Endothelial cell of umbilical vein (primary cell): ENCODE measurements around the gene EVC. TPM values are rescaled to one million over a fixed set of nuclear protein-coding genes. Genes with fewer than 3 reads are reported as not detected.

Source experiments
- BruUV-seq: library from RNA; stranded (reverse); fragments of 400-500 nt; replicated peaks from 2 replicates; lab custom pipeline; 2021; lab: Mats Ljungman, UMichigan
- CTCF ChIA-PET: fragments of 300-600, 350-600 bp; sonication (Branson Sonifier 250); formaldehyde crosslinking; loops from one replicate; lab custom pipeline; 2021; ENCODE audit warnings: antibody characterized with exemption, inconsistent platforms; lab: Charles Lee
- POLR2A ChIA-PET: fragments of 300-600, 350-600 bp; sonication (Branson Sonifier 250); formaldehyde crosslinking; loops from one replicate; lab custom pipeline; 2021; ENCODE audit warnings: antibody characterized with exemption, inconsistent platforms; lab: Charles Lee
- DNase-seq: peaks from one replicate; pipeline ENCODE4 v3.0.0-alpha.2; 2011; ENCODE audit warnings: low read depth, low spot score
- FAIRE-seq: peaks from 2 replicates; lab custom pipeline; 2011; peaks lifted over from hg19 to GRCh38; lab: Jason Lieb, UNC
- H2AFZ ChIP-seq: 2 replicates; pipeline ENCODE4 v1.6.0; 2012; ENCODE audit warnings: low read depth, low read length, control low read depth, inconsistent platforms
- H3K27ac ChIP-seq: 2 replicates; pipeline ENCODE4 v1.5.1; 2011; ENCODE audit warnings: low read depth, mild to moderate bottlenecking, control low read depth, low read length, moderate library complexity; ENCODE audit not compliant: insufficient read depth
- H3K27me3 ChIP-seq, 2 experiments: 2 replicates each; pipeline versions ENCODE4 v1.6.0 to v1.6.1; 2011; ENCODE audit warnings: low read length in 2 of 2, mixed read lengths in 1 of 2; ENCODE audit not compliant: control insufficient read depth in 2 of 2, insufficient read depth in 2 of 2
- H3K36me3 ChIP-seq, 2 experiments: 2 replicates in 1 of 2; 3 replicates in 1 of 2; pipeline ENCODE4 v1.5.1; 2011; ENCODE audit warnings: low read length in 2 of 2, mild to moderate bottlenecking in 1 of 2, moderate library complexity in 1 of 2; ENCODE audit not compliant: control insufficient read depth in 2 of 2, insufficient read depth in 2 of 2; ENCODE audit errors: extremely low read depth in 1 of 2
- H3K4me1 ChIP-seq: 3 replicates; pipeline ENCODE4 v1.5.1; 2011; ENCODE audit warnings: mild to moderate bottlenecking, low read length; ENCODE audit not compliant: control insufficient read depth, insufficient read depth; ENCODE audit errors: extremely low read depth
- H3K4me2 ChIP-seq: 2 replicates; pipeline ENCODE4 v1.6.1; 2011; ENCODE audit warnings: low read length, control low read depth, mixed read lengths; ENCODE audit not compliant: insufficient read depth
- H3K4me3 ChIP-seq, 3 experiments: fragments of 200-600 bp in 1 of 3; sonication (generic), shearing (Covaris generic) in 1 of 3; replicated peaks in 1 of 3; 2 replicates each; pipeline ENCODE4 v1.5.1; 2011 to 2016; ENCODE audit warnings: control low read depth in 3 of 3, low read length in 3 of 3, mild to moderate bottlenecking in 2 of 3, inconsistent platforms in 1 of 3, low read depth in 1 of 3, moderate library complexity in 1 of 3; ENCODE audit not compliant: insufficient read depth in 1 of 3
- H3K79me2 ChIP-seq: 2 replicates; pipeline ENCODE4 v1.6.0; 2012; ENCODE audit warnings: low read length, inconsistent platforms; ENCODE audit not compliant: control insufficient read depth, insufficient read depth
- H3K9ac ChIP-seq: replicated peaks from 2 replicates; pipeline ENCODE3; 2011; ENCODE audit warnings: low read length, control low read depth; ENCODE audit not compliant: insufficient read depth; ENCODE audit errors: extremely low read depth
- H3K9me1 ChIP-seq: replicated peaks from 3 replicates; pipeline ENCODE4 v1.6.0; 2011; ENCODE audit warnings: mild to moderate bottlenecking, low read length; ENCODE audit not compliant: control insufficient read depth, insufficient read depth; ENCODE audit errors: extremely low read depth
- H3K9me3 ChIP-seq: replicated peaks from 2 replicates; pipeline ENCODE4 v1.5.1; 2012; ENCODE audit warnings: low read length, inconsistent platforms; ENCODE audit not compliant: control insufficient read depth, insufficient read depth
- H4K20me1 ChIP-seq: replicated peaks from 2 replicates; pipeline ENCODE3; 2011; ENCODE audit warnings: mild to moderate bottlenecking, low read length; ENCODE audit not compliant: control insufficient read depth, insufficient read depth; ENCODE audit errors: extremely low read depth
- EZH2 ChIP-seq: IDR thresholded peaks from 2 replicates; pipeline ENCODE4 v1.6.1; 2012; ENCODE audit warnings: borderline replicate concordance, low read depth, mild to moderate bottlenecking, moderate library complexity, low read length, inconsistent platforms; ENCODE audit not compliant: severe bottlenecking
- FOS ChIP-seq: IDR thresholded peaks from 2 replicates; pipeline ENCODE4 v1.6.1; 2011; ENCODE audit warnings: mild to moderate bottlenecking, low read length, moderate library complexity, borderline replicate concordance; ENCODE audit not compliant: insufficient read depth
- GATA2 ChIP-seq: IDR thresholded peaks from 2 replicates; pipeline ENCODE4 v1.7.0; 2011; ENCODE audit warnings: low read depth, mild to moderate bottlenecking, moderate library complexity, mixed read lengths, low read length; ENCODE audit not compliant: insufficient read length, insufficient read depth
- JUN ChIP-seq: IDR thresholded peaks from 2 replicates; pipeline ENCODE4 v1.6.1; 2011; ENCODE audit warnings: borderline replicate concordance, low read depth; ENCODE audit not compliant: insufficient read length, insufficient read depth
- MAX ChIP-seq: IDR thresholded peaks from 2 replicates; pipeline ENCODE4 v1.6.1; 2011; ENCODE audit not compliant: insufficient read depth, insufficient read length
- MYC ChIP-seq: IDR thresholded peaks from one replicate; pipeline ENCODE4 v1.6.1; 2011; ENCODE audit warnings: mild to moderate bottlenecking, low read depth, low read length
- POLR2A ChIP-seq: IDR thresholded peaks from 2 replicates; pipeline ENCODE4 v1.6.1; 2012; ENCODE audit warnings: low read depth, mild to moderate bottlenecking, control low read depth, low read length
- POLR2AphosphoS5 ChIP-seq: IDR thresholded peaks from 2 replicates; pipeline ENCODE4 v1.6.1; 2012; ENCODE audit warnings: low read depth, mild to moderate bottlenecking, control low read depth, low read length, moderate library complexity; ENCODE audit not compliant: insufficient read depth
- dilution Hi-C: fragments of 300-500 bp; cut with MboI; formaldehyde crosslinking; loops from one replicate; pipeline ENCODE4 v1.15.0; 2019; ENCODE audit warnings: low sequenced_read_pairs; ENCODE audit not compliant: extremely low pct_ligation_motif_present
- intact Hi-C: fragments of 100-400 bp; cut with micrococcal nuclease; formaldehyde crosslinking; loops from one replicate; pipeline ENCODE4 v1.10.0; 2022
- polyA plus RNA-seq, 4 experiments: library from polyadenylated mRNA; depleted of rRNA in 3 of 4; stranded (reverse) in 3 of 4; unstranded in 1 of 4; fragments of >200 nt; gene quantifications; 2 replicates each; pipeline versions ENCODE4 v1.2.1 to v1.2.3, GENCODE V29; 2011 to 2012; ENCODE audit warnings: missing spikeins in 1 of 4
- total RNA-seq: library from RNA; stranded (reverse); gene quantifications from 2 replicates; pipeline ENCODE4 v1.2.3, GENCODE V29; 2021
- TF ChIP-seq, protein P1 (sequence below), 2 donors: IDR thresholded peaks; 1 replicate in 1 of 2; 2 replicates in 1 of 2; pipeline ENCODE4 v1.5.1; 2011; ENCODE audit warnings: low read length in 2 of 2, mild to moderate bottlenecking in 2 of 2, moderate library complexity in 2 of 2, control low read depth in 1 of 2, inconsistent platforms in 1 of 2, low read depth in 1 of 2; ENCODE audit not compliant: insufficient read depth in 1 of 2; ENCODE audit errors: extremely low read depth in 1 of 2

EVC gene
- total and polyA plus RNA-seq, 2 donors (not counting 3 experiments of a cell fraction or from before 2014, with no cell fraction given) = 6.3 to 31.6 TPM

DNA sequence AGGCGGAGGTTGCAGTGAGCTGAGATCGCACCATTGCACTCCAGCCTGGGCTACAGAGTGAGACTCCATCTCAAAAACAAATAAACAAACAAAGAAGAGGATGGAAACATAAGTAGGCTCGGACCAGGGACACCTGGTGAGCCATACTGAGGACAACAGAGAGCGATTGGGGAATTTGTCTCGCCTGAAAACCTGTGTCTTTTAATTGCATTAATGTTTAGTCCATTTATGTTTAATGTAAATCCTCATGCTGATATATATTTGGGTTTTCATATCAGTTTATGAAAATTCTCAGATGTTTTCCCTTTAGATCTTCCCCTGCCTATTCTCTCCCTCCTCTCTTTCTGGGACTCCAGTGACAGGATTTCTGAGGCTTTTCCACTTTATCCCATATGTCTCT lies 84.6 kb downstream of the EVC start:
- no peak for DNase-seq
- no peak overlapping the region for H2AFZ ChIP-seq
- no peaks in the 10 kb centered on the region for H3K27me3 ChIP-seq
- H3K36me3 ChIP-seq = peaks cover 0 to 12% of the 10 kb centered on the region in 2 experiments
- H3K4me3 ChIP-seq = no peak overlapping the region
- H3K27ac ChIP-seq = no peak overlapping the region
- POLR2A ChIA-PET = no interaction called here
- no peak for FAIRE-seq
- BruUV-seq = no TSS peak
- no peak overlapping the region for H3K9ac ChIP-seq
- H4K20me1 ChIP-seq = no peaks in the 10 kb centered on the region
- H3K9me3 ChIP-seq = no peaks in the 10 kb centered on the region
- no peaks in the 10 kb centered on the region for H3K4me1 ChIP-seq
- no peak for TF ChIP-seq JUN
- no peak for TF ChIP-seq EZH2
- no peak for TF ChIP-seq MYC
- TF ChIP-seq, protein P1, sequence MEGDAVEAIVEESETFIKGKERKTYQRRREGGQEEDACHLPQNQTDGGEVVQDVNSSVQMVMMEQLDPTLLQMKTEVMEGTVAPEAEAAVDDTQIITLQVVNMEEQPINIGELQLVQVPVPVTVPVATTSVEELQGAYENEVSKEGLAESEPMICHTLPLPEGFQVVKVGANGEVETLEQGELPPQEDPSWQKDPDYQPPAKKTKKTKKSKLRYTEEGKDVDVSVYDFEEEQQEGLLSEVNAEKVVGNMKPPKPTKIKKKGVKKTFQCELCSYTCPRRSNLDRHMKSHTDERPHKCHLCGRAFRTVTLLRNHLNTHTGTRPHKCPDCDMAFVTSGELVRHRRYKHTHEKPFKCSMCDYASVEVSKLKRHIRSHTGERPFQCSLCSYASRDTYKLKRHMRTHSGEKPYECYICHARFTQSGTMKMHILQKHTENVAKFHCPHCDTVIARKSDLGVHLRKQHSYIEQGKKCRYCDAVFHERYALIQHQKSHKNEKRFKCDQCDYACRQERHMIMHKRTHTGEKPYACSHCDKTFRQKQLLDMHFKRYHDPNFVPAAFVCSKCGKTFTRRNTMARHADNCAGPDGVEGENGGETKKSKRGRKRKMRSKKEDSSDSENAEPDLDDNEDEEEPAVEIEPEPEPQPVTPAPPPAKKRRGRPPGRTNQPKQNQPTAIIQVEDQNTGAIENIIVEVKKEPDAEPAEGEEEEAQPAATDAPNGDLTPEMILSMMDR (IDR thresholded peaks at IDR 0.05; ENCODE audit: extremely low read depth in 1 of 2, insufficient read depth in 1 of 2, low read depth in 1 of 2, low read length in 2 of 2) = no peak
- no peak for TF ChIP-seq MAX
- TF ChIP-seq POLR2A = no peak
- no peak for TF ChIP-seq POLR2AphosphoS5
- no peak for TF ChIP-seq GATA2
- no peak for TF ChIP-seq FOS
- no peaks in the 10 kb centered on the region for H3K79me2 ChIP-seq
- no peaks in the 10 kb centered on the region for H3K9me1 ChIP-seq
- H3K4me2 ChIP-seq = no peak overlapping the region
- intact Hi-C loops = loop anchor here (10.0 kb wide), 1 partner anchor 161 kb away; no protein-coding TSS in a partner anchor
- CTCF ChIA-PET = interaction anchor here (1.1 to 2.4 kb wide), 2 partner anchors 12 to 17 kb away, joined by 4 to 7 read pairs; no protein-coding TSS in a partner anchor
- dilution Hi-C loops = no loop called here
